ENCODE results near the gene ARHGEF40. TPM values are rescaled to one million over a fixed set of nuclear protein-coding genes. Genes with fewer than 3 reads are reported as not detected.

Gene ARHGEF40
- total RNA-seq, 1 experiment from 2014 or later, result 71.4 TPM

DNA sequence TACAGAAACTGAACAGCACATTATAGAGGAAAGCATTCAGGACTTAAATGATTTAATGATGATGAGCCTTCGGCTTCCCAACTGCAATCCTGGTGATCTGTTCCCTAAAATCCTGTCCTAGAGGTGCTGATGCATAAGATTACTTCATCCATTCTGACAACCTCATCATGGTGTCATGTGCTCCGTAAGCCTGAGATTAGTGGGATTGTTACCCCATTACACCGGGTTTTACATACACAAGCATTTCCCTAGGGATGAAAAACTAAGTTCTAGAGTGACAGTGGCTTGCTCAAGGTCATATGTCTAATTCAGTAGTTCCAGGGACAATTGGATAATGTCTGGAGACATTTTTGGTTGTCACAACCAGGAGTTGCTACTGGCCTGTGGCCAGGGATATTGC, 32.9 kb upstream of the ARHGEF40 start:
- Histone ChIP-seq H3K79me2 (ENCODE audit: insufficient read depth, low read length) (no peaks in the 10 kb centered on the region), H3K79me1 (ENCODE audit: insufficient read depth, low read depth, low read length, poor library complexity, severe bottlenecking) (no peaks in the 10 kb centered on the region), H2AFZ (ENCODE audit: low read length) (no peak overlapping the region), H3T11ph (ENCODE audit: low read length) (no peak overlapping the region), H4K20me1 (ENCODE audit: control insufficient read depth, insufficient read depth, insufficient read length) (no peaks in the 10 kb centered on the region), H2BK15ac (ENCODE audit: low read depth, low read length) (no peak overlapping the region), H3K14ac (ENCODE audit: insufficient read depth, low read length) (no peak overlapping the region), H3K23me2 (ENCODE audit: insufficient read length, low read depth, low read length, poor library complexity, severe bottlenecking) (no peaks in the 10 kb centered on the region), H2BK20ac (ENCODE audit: low read depth, low read length, poor library complexity, severe bottlenecking) (no peak overlapping the region), H4K8ac (replicated peaks; ENCODE audit: insufficient read length, low read depth, low read length) (no peak overlapping the region), H3K4ac (ENCODE audit: low read depth, low read length) (no peak overlapping the region), H3K4me2 (ENCODE audit: insufficient read depth, insufficient read length, low read length) (no peak overlapping the region), H4K5ac (ENCODE audit: insufficient read length, low read depth, low read length) (no peak overlapping the region), H4K91ac (ENCODE audit: insufficient read length, low read depth, low read length) (no peak overlapping the region), H3K27ac (ENCODE audit: insufficient read length, low read depth, low read length) (no peak overlapping the region), H2BK12ac (ENCODE audit: insufficient read length, low read depth, low read length) (no peak overlapping the region), H3K18ac (ENCODE audit: insufficient read length, low read depth, low read length) (no peak overlapping the region), H3K9me3 (ENCODE audit: control insufficient read depth, low read depth, low read length) (no peaks in the 10 kb centered on the region), H3K4me1 (ENCODE audit: insufficient read depth, low read length) (peaks cover 5% of the 10 kb centered on the region), H2BK120ac (ENCODE audit: low read depth, low read length, poor library complexity, severe bottlenecking) (no peak overlapping the region), H3K56ac (ENCODE audit: insufficient read length, low read depth, low read length) (no peak overlapping the region), H3K9ac (ENCODE audit: extremely low read depth, insufficient read length, low read length) (no peak overlapping the region), H3K23ac (ENCODE audit: insufficient read length, low read depth, low read length) (no peak overlapping the region), H2AK5ac (ENCODE audit: insufficient read length, low read length) (no peak overlapping the region), H3K27me3 (ENCODE audit: insufficient read depth, low read length) (no peaks in the 10 kb centered on the region), H2BK5ac (ENCODE audit: insufficient read length, low read length) (no peak overlapping the region)
- DNase-seq, result no peak
- H3K27ac Mint-ChIP-seq, result no peak overlapping the region
- H3K4me1 Mint-ChIP-seq, result peaks cover 24 to 26% of the 10 kb centered on the region in 2 experiments
- H3K27me3 Mint-ChIP-seq (ENCODE audit: low read depth), result peaks cover 35% of the 10 kb centered on the region
- no CpG with 5 or more reads among the region's 3 CpGs for WGBS (ENCODE audit: extremely low coverage, insufficient read length, low lambda C conversion rate)
- H3K4me3 Mint-ChIP-seq, result no peak overlapping the region
- no peaks in the 10 kb centered on the region for H3K9me3 Mint-ChIP-seq
- no peaks in the 10 kb centered on the region for H3K36me3 Mint-ChIP-seq (ENCODE audit: insufficient read depth in 1 of 3, low read depth in 3 of 3)
- TF ChIP-seq, protein P1, sequence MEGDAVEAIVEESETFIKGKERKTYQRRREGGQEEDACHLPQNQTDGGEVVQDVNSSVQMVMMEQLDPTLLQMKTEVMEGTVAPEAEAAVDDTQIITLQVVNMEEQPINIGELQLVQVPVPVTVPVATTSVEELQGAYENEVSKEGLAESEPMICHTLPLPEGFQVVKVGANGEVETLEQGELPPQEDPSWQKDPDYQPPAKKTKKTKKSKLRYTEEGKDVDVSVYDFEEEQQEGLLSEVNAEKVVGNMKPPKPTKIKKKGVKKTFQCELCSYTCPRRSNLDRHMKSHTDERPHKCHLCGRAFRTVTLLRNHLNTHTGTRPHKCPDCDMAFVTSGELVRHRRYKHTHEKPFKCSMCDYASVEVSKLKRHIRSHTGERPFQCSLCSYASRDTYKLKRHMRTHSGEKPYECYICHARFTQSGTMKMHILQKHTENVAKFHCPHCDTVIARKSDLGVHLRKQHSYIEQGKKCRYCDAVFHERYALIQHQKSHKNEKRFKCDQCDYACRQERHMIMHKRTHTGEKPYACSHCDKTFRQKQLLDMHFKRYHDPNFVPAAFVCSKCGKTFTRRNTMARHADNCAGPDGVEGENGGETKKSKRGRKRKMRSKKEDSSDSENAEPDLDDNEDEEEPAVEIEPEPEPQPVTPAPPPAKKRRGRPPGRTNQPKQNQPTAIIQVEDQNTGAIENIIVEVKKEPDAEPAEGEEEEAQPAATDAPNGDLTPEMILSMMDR (conservative IDR thresholded peaks at IDR 0.05), result no peak
